Measurements from ENCODE around the gene HHIPL2. TPM values are rescaled to one million over a fixed set of nuclear protein-coding genes. Genes with fewer than 3 reads are reported as not detected.

HHIPL2 gene
- total RNA-seq, 2 experiments from 2014 or later: 0.14 to 0.18 TPM

DNA sequence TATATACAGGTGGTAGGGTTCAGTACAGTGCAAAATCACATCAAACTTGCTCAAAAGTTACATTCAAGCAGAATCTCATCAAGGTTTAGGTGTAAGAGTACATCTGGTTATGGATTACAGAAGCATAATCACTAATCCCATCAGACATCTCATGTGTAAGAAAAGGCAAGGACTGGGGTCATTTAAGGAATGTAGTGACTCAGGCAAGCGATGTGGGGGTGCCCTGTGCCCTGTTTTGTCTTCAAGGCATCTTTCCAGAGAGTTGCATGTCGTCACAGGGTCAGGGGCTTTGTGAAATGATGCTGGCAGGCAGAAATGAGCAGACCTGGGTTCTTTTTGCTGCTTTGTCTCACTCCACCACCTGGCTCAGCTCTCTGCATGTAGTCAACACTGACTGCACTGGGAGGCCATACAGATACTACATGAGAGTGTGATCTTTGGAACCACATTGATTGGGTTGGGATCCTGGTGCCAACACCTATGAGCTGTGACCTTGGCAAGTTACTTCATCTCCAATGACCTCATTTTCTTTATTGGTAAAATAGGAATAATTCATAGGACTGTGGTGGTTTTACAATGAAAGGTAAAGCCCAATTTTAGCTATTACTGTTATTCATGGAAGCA is 8.2 kb upstream of the HHIPL2 start:
- no peaks in the 10 kb centered on the region for H3K9me3 Mint-ChIP-seq
- H3K27me3 Mint-ChIP-seq: no peaks in the 10 kb centered on the region
- H3K36me3 Mint-ChIP-seq: peaks cover 17% of the 10 kb centered on the region
- H3K4me3 Mint-ChIP-seq: no peak overlapping the region
- no peak overlapping the region for H3K27ac Mint-ChIP-seq
- peaks cover 3% of the 10 kb centered on the region for H3K4me1 Mint-ChIP-seq
- DNase-seq: no peak

GRCh38 chr1:222554177-222554576 is 6.3 kb upstream of the HHIPL2 start:
- Mint-ChIP-seq H3K4me3 (no peak overlapping the region), H3K36me3 (peaks cover 14% of the 10 kb centered on the region), H3K27me3 (no peaks in the 10 kb centered on the region), H3K9me3 (no peaks in the 10 kb centered on the region), H3K4me1 (peaks cover 3% of the 10 kb centered on the region), H3K27ac (no peak overlapping the region)
- DNase-seq: no peak

DNA sequence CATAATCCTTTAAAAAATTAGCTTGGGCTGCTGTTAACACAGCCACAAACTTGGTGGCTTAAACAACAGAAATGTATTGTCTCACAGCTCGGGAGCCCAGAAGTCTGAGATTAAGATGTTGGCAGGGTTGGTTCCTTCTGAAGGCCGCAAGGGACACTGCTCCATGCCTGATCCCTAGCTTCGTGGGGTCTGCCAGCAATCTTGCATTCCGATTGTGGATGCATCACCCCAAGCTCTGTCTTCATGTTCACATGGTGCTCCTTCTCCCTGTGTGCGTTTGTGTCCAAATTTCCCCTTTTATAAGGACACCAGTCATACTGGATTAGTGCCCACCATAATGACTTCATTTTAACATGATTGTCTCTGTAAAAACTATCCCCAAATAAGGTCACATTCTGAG is 5.0 kb upstream of the HHIPL2 start:
- Mint-ChIP-seq H3K9me3 (no peaks in the 10 kb centered on the region), H3K27me3 (no peaks in the 10 kb centered on the region), H3K27ac (no peak overlapping the region), H3K4me3 (no peak overlapping the region), H3K36me3 (peaks cover 14% of the 10 kb centered on the region), H3K4me1 (peaks cover 3% of the 10 kb centered on the region)
- no peak for DNase-seq

DNA sequence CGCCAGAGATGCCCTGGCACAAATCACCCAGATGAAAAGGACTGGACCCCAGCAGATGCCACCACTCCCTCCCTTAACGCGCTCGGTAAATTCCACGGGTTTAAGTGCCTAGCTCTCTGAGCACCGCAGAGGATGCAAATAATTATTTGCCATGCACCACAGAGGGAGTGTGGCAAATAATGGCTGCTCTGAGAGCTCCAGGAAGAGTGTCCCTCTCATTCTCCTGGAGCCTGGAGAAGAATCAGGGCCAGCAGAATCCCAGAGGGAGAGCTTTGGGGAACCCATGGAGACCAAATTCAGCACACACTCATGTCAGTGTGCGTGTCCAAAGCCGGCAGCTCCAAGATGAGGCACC is 667 bp downstream of the HHIPL2 start:
- Mint-ChIP-seq H3K27ac (no peak overlapping the region), H3K36me3 (no peaks in the 10 kb centered on the region), H3K4me1 (peaks cover 2% of the 10 kb centered on the region), H3K4me3 (no peak overlapping the region), H3K9me3 (no peaks in the 10 kb centered on the region), H3K27me3 (peaks cover 19% of the 10 kb centered on the region)
- no peak for DNase-seq

DNA sequence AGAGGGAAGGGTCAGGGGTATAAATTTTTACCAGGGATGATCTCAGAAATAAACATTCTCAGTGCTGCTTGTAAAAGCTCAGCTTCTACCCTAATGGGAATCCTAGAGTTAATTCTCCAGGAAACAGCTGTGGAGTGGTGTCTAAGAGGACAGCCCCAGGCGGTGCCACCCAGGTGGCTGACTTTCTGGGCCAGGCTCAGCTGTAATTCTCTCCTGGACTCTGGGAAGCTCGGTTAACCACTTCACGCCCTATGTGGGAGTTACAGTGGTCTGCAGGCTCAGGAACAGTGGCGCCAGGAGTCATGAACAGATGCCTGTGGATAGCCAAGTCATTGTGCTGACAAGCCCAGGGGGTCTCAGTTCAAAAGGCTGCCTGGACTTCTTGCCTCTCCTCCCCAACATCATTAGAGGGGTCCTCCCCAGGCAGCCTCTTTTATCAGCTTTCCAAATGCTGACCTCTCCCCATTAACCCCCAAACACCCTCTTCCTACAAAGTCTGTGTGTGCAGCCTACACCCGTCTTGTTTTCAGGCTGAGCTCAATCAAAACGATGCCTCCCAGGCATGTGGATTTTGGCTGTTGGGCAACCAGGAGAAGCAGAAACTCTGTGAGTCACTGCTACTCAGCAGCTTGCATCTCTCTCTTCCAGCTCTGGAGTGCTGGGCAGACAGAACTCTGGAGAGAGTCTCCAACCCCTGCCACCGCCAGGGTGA is 1.2 kb downstream of the HHIPL2 start:
- peaks cover 19% of the 10 kb centered on the region for H3K27me3 Mint-ChIP-seq

GRCh38 chr1:222546091-222546490 is 1.8 kb downstream of the HHIPL2 start:
- Mint-ChIP-seq H3K9me3 (no peaks in the 10 kb centered on the region), H3K4me3 (no peak overlapping the region), H3K36me3 (no peaks in the 10 kb centered on the region), H3K4me1 (peaks cover 2% of the 10 kb centered on the region), H3K27ac (no peak overlapping the region), H3K27me3 (peaks cover 19% of the 10 kb centered on the region)
- no peak for DNase-seq

More for the DNA sequence above, 1.2 kb downstream of the HHIPL2 start:
- no peaks in the 10 kb centered on the region for H3K9me3 Mint-ChIP-seq
- H3K36me3 Mint-ChIP-seq: no peaks in the 10 kb centered on the region
- H3K4me3 Mint-ChIP-seq: no peak overlapping the region
- no peak for DNase-seq
- no peak overlapping the region for H3K27ac Mint-ChIP-seq
- H3K4me1 Mint-ChIP-seq: peaks cover 2% of the 10 kb centered on the region

GRCh38 chr1:222543817-222544216 is 4.1 kb downstream of the HHIPL2 start:
- Mint-ChIP-seq H3K4me3 (no peak overlapping the region), H3K27ac (no peak overlapping the region), H3K36me3 (no peaks in the 10 kb centered on the region), H3K9me3 (no peaks in the 10 kb centered on the region), H3K27me3 (peaks cover 19% of the 10 kb centered on the region), H3K4me1 (peaks cover 2% of the 10 kb centered on the region)
- no peak for DNase-seq

- Mint-ChIP-seq H3K4me1 (peaks cover 2% of the 10 kb centered on the region), H3K9me3 (no peaks in the 10 kb centered on the region), H3K27me3 (peaks cover 14% of the 10 kb centered on the region)
Observed at GRCh38 chr1:222540598-222540995, 7.3 kb downstream of the HHIPL2 start.

GRCh38 chr1:222539951-222540597 is 7.8 kb downstream of the HHIPL2 start:
- H3K4me1 Mint-ChIP-seq: no peaks in the 10 kb centered on the region
- H3K9me3 Mint-ChIP-seq: no peaks in the 10 kb centered on the region
- no peaks in the 10 kb centered on the region for H3K36me3 Mint-ChIP-seq
- peaks cover 10% of the 10 kb centered on the region for H3K27me3 Mint-ChIP-seq
- no peak overlapping the region for H3K27ac Mint-ChIP-seq
- H3K4me3 Mint-ChIP-seq: no peak overlapping the region
- no peak for DNase-seq

More at GRCh38 chr1:222540598-222540995, 7.3 kb downstream of the HHIPL2 start:
- Mint-ChIP-seq H3K27ac (no peak overlapping the region), H3K36me3 (no peaks in the 10 kb centered on the region), H3K4me3 (no peak overlapping the region)
- DNase-seq: no peak

- DNase-seq: no peak
- no peak overlapping the region for H3K27ac Mint-ChIP-seq
- no peaks in the 10 kb centered on the region for H3K36me3 Mint-ChIP-seq
- H3K4me1 Mint-ChIP-seq: no peaks in the 10 kb centered on the region
- no peaks in the 10 kb centered on the region for H3K9me3 Mint-ChIP-seq
- H3K27me3 Mint-ChIP-seq: peaks cover 3% of the 10 kb centered on the region
- no peak overlapping the region for H3K4me3 Mint-ChIP-seq
Observed at GRCh38 chr1:222535455-222535854, 12.4 kb downstream of the HHIPL2 start.

- no peak overlapping the region for H3K4me3 Mint-ChIP-seq
- H3K4me1 Mint-ChIP-seq: no peaks in the 10 kb centered on the region
- H3K27me3 Mint-ChIP-seq: peaks cover 3% of the 10 kb centered on the region
- no peak overlapping the region for H3K27ac Mint-ChIP-seq
- DNase-seq: no peak
- H3K9me3 Mint-ChIP-seq: no peaks in the 10 kb centered on the region
- peaks cover 2% of the 10 kb centered on the region for H3K36me3 Mint-ChIP-seq
Observed at GRCh38 chr1:222530852-222531251, 17.1 kb downstream of the HHIPL2 start.

- Mint-ChIP-seq H3K27ac (no peak overlapping the region), H3K9me3 (no peaks in the 10 kb centered on the region)
- DNase-seq: no peak
Observed at GRCh38 chr1:222529916-222530315, 18.0 kb downstream of the HHIPL2 start.

DNA sequence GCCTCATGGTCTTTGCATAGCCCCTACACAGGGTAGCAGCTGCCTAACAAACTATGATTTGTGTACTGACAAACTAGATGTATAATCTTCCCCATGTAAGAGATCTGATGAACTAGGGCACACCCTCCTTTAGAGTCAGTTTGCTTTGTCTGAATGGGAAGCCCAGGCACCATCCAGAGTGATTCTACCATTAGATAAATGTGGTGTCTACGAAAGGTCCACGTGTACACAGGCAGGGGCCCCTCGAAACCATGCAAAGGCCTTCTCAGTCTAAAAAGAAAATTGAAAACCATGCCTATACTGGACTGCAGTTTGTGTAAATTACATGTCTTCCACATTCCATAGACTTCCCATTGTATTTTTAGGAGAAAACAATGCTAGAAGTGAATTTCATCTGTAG is 18.7 kb downstream of the HHIPL2 start:
- Mint-ChIP-seq H3K36me3 (peaks cover 2% of the 10 kb centered on the region), H3K27ac (no peak overlapping the region), H3K27me3 (peaks cover 3% of the 10 kb centered on the region)

More at GRCh38 chr1:222529916-222530315, 18.0 kb downstream of the HHIPL2 start:
- H3K27me3 Mint-ChIP-seq: peaks cover 3% of the 10 kb centered on the region
- peaks cover 2% of the 10 kb centered on the region for H3K36me3 Mint-ChIP-seq
- no peaks in the 10 kb centered on the region for H3K4me1 Mint-ChIP-seq
- H3K4me3 Mint-ChIP-seq: no peak overlapping the region

DNA sequence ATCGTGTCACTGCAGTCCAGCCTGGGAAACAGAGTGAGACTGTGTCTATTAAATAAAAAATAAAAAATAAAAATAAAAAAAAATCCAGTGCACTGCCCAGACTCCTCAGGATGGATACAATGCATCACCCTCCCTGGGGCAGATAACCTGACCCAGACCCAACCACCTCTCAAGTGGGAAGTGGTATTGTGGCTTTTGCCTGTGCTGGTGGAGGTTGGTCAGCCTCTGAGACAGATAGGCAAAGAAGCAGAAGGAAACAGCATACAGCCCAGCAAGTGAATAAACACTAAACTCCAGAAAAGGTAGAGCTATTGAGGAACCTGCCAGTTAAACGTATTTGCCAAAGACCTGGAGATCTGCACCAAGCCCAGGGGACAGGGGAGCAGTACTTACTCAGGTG is 22.0 kb downstream of the HHIPL2 start:
- no peaks in the 10 kb centered on the region for H3K4me1 Mint-ChIP-seq
- DNase-seq: no peak

More for the DNA sequence above, 18.7 kb downstream of the HHIPL2 start:
- no peak for DNase-seq
- Mint-ChIP-seq H3K4me1 (no peaks in the 10 kb centered on the region), H3K9me3 (no peaks in the 10 kb centered on the region), H3K4me3 (no peak overlapping the region)

GRCh38 chr1:222523852-222524251 is 24.1 kb downstream of the HHIPL2 start:
- no peak overlapping the region for H3K27ac Mint-ChIP-seq
- peaks cover 2% of the 10 kb centered on the region for H3K36me3 Mint-ChIP-seq
- DNase-seq: no peak
- H3K9me3 Mint-ChIP-seq: peaks cover 8% of the 10 kb centered on the region
- no peaks in the 10 kb centered on the region for H3K4me1 Mint-ChIP-seq
- H3K4me3 Mint-ChIP-seq: no peak overlapping the region
- H3K27me3 Mint-ChIP-seq: no peaks in the 10 kb centered on the region

More for the DNA sequence above, 22.0 kb downstream of the HHIPL2 start:
- Mint-ChIP-seq H3K36me3 (peaks cover 2% of the 10 kb centered on the region), H3K27me3 (no peaks in the 10 kb centered on the region), H3K27ac (no peak overlapping the region), H3K9me3 (peaks cover 5% of the 10 kb centered on the region), H3K4me3 (no peak overlapping the region)
